ENCODE results near the gene RALGPS1.

DNA sequence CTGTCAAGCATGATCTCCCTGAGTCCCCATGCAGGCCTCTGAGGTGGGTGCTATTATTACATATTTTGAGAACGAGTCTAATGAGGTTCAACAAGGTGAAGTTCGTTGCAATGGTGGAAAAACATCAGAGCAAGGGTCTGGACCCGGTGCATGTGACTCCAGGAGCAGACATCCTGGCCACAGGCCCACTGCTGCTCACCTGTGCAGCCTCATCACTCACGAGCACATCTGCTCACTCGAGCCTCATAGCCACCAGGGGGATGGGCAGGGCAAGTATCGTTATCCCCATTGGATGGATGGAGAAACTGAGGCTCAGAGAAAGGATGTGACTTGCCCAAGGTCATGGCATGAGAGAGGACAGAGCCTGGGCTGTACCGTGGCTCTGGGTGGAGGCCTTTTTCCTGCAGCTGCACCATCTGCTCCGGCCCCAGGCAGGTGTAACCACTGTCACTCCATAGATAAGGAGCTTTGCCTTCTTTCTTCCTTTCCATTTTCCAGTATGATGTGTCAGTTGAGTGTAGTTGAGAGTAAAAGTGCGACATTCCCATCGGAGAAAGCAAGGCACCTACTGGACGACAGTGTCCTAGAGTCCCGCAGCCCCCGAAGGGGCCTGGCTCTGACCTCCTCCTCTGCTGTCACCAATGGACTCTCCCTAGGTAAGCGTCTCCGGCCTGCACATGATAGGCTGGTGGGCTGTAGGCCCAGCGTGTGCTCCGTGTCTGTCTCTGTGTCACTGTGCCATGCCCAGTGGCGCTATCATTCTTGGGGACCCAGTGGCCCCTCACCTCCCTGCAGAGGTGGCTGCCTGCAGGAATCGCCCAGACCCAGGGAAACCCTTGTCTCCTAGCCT is 281.6 kb downstream of the RALGPS1 start:
- TF ChIP-seq, protein P1, sequence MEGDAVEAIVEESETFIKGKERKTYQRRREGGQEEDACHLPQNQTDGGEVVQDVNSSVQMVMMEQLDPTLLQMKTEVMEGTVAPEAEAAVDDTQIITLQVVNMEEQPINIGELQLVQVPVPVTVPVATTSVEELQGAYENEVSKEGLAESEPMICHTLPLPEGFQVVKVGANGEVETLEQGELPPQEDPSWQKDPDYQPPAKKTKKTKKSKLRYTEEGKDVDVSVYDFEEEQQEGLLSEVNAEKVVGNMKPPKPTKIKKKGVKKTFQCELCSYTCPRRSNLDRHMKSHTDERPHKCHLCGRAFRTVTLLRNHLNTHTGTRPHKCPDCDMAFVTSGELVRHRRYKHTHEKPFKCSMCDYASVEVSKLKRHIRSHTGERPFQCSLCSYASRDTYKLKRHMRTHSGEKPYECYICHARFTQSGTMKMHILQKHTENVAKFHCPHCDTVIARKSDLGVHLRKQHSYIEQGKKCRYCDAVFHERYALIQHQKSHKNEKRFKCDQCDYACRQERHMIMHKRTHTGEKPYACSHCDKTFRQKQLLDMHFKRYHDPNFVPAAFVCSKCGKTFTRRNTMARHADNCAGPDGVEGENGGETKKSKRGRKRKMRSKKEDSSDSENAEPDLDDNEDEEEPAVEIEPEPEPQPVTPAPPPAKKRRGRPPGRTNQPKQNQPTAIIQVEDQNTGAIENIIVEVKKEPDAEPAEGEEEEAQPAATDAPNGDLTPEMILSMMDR (IDR thresholded peaks at IDR 0.05), result no peak
- no peak for TF ChIP-seq POLR2A (IDR thresholded peaks at IDR 0.05)
